ENCODE results near the gene ZFC3H1. TPM values are rescaled to one million over a fixed set of nuclear protein-coding genes. Genes with fewer than 3 reads are reported as not detected.

Gene ZFC3H1, protein sequence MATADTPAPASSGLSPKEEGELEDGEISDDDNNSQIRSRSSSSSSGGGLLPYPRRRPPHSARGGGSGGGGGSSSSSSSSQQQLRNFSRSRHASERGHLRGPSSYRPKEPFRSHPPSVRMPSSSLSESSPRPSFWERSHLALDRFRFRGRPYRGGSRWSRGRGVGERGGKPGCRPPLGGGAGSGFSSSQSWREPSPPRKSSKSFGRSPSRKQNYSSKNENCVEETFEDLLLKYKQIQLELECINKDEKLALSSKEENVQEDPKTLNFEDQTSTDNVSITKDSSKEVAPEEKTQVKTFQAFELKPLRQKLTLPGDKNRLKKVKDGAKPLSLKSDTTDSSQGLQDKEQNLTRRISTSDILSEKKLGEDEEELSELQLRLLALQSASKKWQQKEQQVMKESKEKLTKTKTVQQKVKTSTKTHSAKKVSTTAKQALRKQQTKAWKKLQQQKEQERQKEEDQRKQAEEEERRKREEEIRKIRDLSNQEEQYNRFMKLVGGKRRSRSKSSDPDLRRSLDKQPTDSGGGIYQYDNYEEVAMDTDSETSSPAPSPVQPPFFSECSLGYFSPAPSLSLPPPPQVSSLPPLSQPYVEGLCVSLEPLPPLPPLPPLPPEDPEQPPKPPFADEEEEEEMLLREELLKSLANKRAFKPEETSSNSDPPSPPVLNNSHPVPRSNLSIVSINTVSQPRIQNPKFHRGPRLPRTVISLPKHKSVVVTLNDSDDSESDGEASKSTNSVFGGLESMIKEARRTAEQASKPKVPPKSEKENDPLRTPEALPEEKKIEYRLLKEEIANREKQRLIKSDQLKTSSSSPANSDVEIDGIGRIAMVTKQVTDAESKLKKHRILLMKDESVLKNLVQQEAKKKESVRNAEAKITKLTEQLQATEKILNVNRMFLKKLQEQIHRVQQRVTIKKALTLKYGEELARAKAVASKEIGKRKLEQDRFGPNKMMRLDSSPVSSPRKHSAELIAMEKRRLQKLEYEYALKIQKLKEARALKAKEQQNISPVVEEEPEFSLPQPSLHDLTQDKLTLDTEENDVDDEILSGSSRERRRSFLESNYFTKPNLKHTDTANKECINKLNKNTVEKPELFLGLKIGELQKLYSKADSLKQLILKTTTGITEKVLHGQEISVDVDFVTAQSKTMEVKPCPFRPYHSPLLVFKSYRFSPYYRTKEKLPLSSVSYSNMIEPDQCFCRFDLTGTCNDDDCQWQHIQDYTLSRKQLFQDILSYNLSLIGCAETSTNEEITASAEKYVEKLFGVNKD (N-terminal part only)
- 33.7 and 35.9 TPM in 2 replicates for total RNA-seq

GRCh38 chr12:71663561-71664410, at the start of gene ZFC3H1, which contains the start of gene THAP2:
ZFC3H1 (minus strand) TSS chr12:71663848; CDS start chr12:71663610, 238 bp downstream.
THAP2 (plus strand) TSS chr12:71664301; CDS start chr12:71664510, 209 bp downstream.

GRCh38 chr12:71685914-71686657, 22.4 kb upstream of the ZFC3H1 start, which contains the start of gene TMEM19:
TMEM19 (plus strand) TSS chr12:71686082; CDS start chr12:71686681, 599 bp downstream.

Other genes with a start within 250 kb of the ZFC3H1 start
- gene LGR5, start 224.1 kb downstream of the ZFC3H1 start, total RNA-seq = 0.03 and 2.2 TPM in 2 replicates
- 3.6 and 4.0 TPM in 2 replicates for gene THAP2, start 453 bp upstream of the ZFC3H1 start, total RNA-seq
- 27.0 and 44.0 TPM in 2 replicates for gene TMEM19, start 22.2 kb upstream of the ZFC3H1 start, total RNA-seq
- 37.5 and 42.2 TPM in 2 replicates for gene RAB21, start 91.0 kb upstream of the ZFC3H1 start, total RNA-seq
- gene TBC1D15, start 175.9 kb upstream of the ZFC3H1 start, total RNA-seq = 32.4 and 44.1 TPM in 2 replicates